Measurements from ENCODE around the gene ASCL4. TPM values are rescaled to one million over a fixed set of nuclear protein-coding genes. Genes with fewer than 3 reads are reported as not detected.

ASCL4 gene
- total RNA-seq, 4 donors from 2014 or later: not detected

DNA sequence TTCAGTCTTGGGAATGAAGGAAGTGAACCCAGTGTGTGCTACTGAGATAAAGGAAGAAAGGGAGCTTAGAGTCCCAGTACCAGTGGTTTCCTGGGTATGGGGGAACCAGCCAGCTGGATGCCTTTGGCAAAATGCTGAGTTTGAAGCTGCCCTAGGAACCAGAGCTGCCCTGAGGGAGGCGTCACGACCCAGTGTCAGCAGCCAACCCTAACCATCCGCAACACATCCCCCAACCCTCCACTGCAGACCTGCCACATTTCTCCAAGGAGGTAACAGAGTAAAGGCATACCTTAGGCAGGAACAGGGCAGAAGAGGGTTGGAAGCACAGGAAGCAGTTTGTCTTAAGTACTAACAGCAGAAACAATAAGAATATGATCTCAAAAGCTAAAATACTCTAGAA lies 42.1 kb upstream of the ASCL4 start:
- no peak for ATAC-seq

DNA sequence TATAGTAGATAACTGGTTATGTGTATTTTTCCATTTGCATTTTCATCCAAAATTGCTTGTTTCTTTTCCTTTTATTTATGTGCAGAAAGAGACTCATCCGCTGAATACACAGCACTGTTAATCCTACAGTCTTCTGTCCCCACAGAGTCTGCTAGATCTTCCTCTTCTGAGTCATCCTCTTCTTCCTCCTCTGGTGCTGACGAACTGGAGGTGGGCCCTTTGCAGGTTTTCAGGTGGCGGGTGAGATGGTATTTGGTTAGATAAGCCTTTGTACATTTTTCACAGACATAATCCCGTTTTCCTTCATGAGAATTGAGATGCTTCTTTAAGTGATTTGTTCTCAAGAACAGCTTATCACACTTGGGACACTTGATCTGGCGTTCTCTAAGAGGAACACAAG lies 40.4 kb upstream of the ASCL4 start:
- Histone ChIP-seq H3K4me3 (no peak overlapping the region), H3K27ac (no peak overlapping the region), H3K36me3 (peaks cover 3 to 60% of the 10 kb centered on the region in 2 donors), H3K9me3 (no peaks in the 10 kb centered on the region), H3K4me1 (no peaks in the 10 kb centered on the region), H3K27me3 (no peaks in the 10 kb centered on the region)
- intact Hi-C loops (cut with DNase I; ENCODE audit: low total_unique reads): no loop called here
- DNase-seq (no peak), ATAC-seq (no peak)
- in situ Hi-C loops (cut with MboI; ENCODE audit: low sequenced_read_pairs in 4 of 4): no loop called here
- TF ChIP-seq, protein P1, sequence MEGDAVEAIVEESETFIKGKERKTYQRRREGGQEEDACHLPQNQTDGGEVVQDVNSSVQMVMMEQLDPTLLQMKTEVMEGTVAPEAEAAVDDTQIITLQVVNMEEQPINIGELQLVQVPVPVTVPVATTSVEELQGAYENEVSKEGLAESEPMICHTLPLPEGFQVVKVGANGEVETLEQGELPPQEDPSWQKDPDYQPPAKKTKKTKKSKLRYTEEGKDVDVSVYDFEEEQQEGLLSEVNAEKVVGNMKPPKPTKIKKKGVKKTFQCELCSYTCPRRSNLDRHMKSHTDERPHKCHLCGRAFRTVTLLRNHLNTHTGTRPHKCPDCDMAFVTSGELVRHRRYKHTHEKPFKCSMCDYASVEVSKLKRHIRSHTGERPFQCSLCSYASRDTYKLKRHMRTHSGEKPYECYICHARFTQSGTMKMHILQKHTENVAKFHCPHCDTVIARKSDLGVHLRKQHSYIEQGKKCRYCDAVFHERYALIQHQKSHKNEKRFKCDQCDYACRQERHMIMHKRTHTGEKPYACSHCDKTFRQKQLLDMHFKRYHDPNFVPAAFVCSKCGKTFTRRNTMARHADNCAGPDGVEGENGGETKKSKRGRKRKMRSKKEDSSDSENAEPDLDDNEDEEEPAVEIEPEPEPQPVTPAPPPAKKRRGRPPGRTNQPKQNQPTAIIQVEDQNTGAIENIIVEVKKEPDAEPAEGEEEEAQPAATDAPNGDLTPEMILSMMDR (IDR thresholded peaks at IDR 0.05 in 4 of 5, conservative IDR thresholded peaks at IDR 0.05 in 1 of 5): no peak
- TF ChIP-seq POLR2A (IDR thresholded peaks at IDR 0.05): no peak

More for the DNA sequence above, 42.1 kb upstream of the ASCL4 start:
- Histone ChIP-seq H3K4me1 (no peaks in the 10 kb centered on the region), H3K36me3 (peaks cover 0 to 42% of the 10 kb centered on the region in 2 donors), H3K4me3 (no peak overlapping the region), H3K27ac (no peak overlapping the region), H3K9me3 (no peaks in the 10 kb centered on the region), H3K27me3 (no peaks in the 10 kb centered on the region)
- in situ Hi-C loops (cut with MboI; ENCODE audit: low sequenced_read_pairs in 4 of 4) (no loop called here), intact Hi-C loops (cut with DNase I; ENCODE audit: low total_unique reads) (no loop called here)
- TF ChIP-seq POLR2A (IDR thresholded peaks at IDR 0.05): no peak
- TF ChIP-seq, protein P1 (IDR thresholded peaks at IDR 0.05 in 4 of 5, conservative IDR thresholded peaks at IDR 0.05 in 1 of 5): no peak
- no peak for DNase-seq

DNA sequence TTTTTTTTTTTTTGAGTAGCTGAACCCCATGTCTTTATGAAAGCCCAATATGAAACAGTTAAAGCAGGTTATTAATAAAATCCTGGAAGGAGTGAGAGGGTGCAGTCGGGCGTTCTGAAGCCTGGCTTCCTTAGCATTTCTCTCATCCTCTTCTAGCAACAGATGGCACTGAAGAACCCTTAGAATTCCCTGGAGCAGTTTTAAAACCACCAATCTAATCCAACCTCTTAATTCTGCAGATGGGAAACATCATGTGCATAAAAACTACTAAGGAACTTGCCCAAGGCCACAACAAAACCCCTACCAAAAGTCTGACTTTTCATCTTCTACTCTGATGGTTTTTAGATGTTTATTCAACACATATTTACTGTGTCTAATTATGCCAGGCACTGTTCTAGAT lies 38.7 kb upstream of the ASCL4 start:
- ATAC-seq: no peak
- H3K27me3 ChIP-seq: no peaks in the 10 kb centered on the region
- intact Hi-C loops (cut with DNase I; ENCODE audit: low total_unique reads): no loop called here
- no peaks in the 10 kb centered on the region for H3K9me3 ChIP-seq
- no peak for DNase-seq
- H3K36me3 ChIP-seq: peaks cover 4 to 76% of the 10 kb centered on the region in 2 donors
- no peak overlapping the region for H3K4me3 ChIP-seq
- H3K4me1 ChIP-seq: no peaks in the 10 kb centered on the region
- no peak overlapping the region for H3K27ac ChIP-seq
- in situ Hi-C loops (cut with MboI; ENCODE audit: low sequenced_read_pairs in 4 of 4): no loop called here
- no peak for TF ChIP-seq POLR2A (IDR thresholded peaks at IDR 0.05)
- TF ChIP-seq, protein P1 (IDR thresholded peaks at IDR 0.05 in 4 of 5, conservative IDR thresholded peaks at IDR 0.05 in 1 of 5): no peak

DNA sequence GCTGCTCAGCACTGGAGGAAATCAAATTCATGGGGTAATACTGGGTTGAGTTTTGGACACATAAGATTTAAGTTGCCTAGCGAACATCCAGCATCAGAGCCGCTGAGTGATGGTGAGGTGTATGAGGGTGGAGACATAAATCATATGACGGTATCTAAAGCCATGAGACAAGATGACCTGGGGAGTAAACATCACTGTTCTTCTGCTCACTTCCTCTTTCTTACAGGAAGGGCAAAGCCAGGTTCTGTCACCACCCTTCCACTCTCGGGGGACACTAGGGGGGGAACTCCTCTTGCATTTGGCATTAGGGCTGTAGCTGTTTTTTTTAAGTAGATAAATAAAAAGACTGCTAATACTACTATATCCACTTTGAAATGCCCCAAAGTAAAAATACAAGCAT lies 37.6 kb upstream of the ASCL4 start:
- Histone ChIP-seq H3K4me3 (no peak overlapping the region), H3K36me3 (peaks cover 4 to 87% of the 10 kb centered on the region in 2 donors), H3K9me3 (no peaks in the 10 kb centered on the region), H3K27ac (no peak overlapping the region), H3K27me3 (no peaks in the 10 kb centered on the region), H3K4me1 (no peaks in the 10 kb centered on the region)
- TF ChIP-seq POLR2A (IDR thresholded peaks at IDR 0.05): no peak
- TF ChIP-seq, protein P1 (IDR thresholded peaks at IDR 0.05 in 4 of 5, conservative IDR thresholded peaks at IDR 0.05 in 1 of 5): no peak
- intact Hi-C loops (cut with DNase I; ENCODE audit: low total_unique reads) (no loop called here), in situ Hi-C loops (cut with MboI; ENCODE audit: low sequenced_read_pairs in 4 of 4) (no loop called here)
- ATAC-seq (no peak), DNase-seq (no peak)

DNA sequence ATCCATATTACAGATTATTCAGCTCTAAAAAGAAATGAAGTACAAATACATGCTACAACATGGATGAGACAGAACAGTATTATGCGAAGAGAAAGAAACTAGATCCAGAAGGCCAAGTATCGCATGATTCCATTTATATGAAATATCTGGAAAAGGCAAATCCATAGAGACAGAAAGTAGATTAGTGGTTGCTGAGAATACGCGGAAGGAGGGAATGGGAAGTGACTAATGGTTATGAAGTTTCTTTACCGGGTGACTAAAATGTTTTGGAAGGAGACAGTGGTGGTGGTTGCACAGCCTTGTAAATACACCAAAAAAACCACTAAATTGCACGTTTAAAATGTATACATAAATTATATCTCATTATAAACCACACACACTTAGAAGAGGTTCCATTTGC lies 26.0 kb upstream of the ASCL4 start:
- Histone ChIP-seq H3K4me1 (no peaks in the 10 kb centered on the region), H3K36me3 (peaks cover 0 to 70% of the 10 kb centered on the region in 2 donors), H3K9me3 (no peaks in the 10 kb centered on the region), H3K4me3 (no peak overlapping the region), H3K27me3 (no peaks in the 10 kb centered on the region), H3K27ac (no peak overlapping the region)
- TF ChIP-seq, protein P1 (IDR thresholded peaks at IDR 0.05 in 4 of 5, conservative IDR thresholded peaks at IDR 0.05 in 1 of 5): no peak
- no peak for TF ChIP-seq POLR2A (IDR thresholded peaks at IDR 0.05)
- DNase-seq (no peak), ATAC-seq (no peak)
- intact Hi-C loops (cut with DNase I; ENCODE audit: low total_unique reads) (no loop called here), in situ Hi-C loops (cut with MboI; ENCODE audit: low sequenced_read_pairs in 4 of 4) (no loop called here)
